ENCODE data around the gene PPP1R2C. TPM values are rescaled to one million over a fixed set of nuclear protein-coding genes. Genes with fewer than 3 reads are reported as not detected.

Gene PPP1R2C
- total RNA-seq, result not detected in 2 replicates

DNA sequence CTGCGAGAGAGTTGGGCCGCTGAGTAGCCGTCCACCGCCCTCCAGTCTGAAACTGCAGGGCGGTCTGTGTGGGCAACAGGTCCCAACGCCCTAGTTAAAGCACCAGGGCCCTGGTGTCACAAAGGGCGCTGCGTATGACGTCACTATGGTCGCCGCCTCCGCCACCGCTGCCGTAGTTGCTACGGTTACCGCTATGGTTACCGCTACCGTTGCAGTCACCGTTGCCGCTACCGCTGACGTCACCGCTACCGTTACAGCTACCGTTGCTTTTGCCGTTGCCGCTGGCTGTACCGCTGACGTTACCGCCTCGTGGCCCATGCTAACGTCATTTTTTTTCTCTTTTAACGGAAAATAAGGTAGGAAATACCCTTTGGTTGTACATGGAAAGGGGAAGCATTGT, at the start of gene PPP1R2C:
Gene PPP1R2C, minus strand, starts transcription at position 68 of the 400 bp plus-strand sequence. CDS start 84 bp downstream, outside the sequence.
- no peak for DNase-seq (ENCODE audit: low read depth, low spot score)

- DNase-seq (ENCODE audit: low read depth, low spot score), result no peak
Observed at GRCh38 chrX:42825201-42825600, 47.2 kb upstream of the PPP1R2C start.

DNA sequence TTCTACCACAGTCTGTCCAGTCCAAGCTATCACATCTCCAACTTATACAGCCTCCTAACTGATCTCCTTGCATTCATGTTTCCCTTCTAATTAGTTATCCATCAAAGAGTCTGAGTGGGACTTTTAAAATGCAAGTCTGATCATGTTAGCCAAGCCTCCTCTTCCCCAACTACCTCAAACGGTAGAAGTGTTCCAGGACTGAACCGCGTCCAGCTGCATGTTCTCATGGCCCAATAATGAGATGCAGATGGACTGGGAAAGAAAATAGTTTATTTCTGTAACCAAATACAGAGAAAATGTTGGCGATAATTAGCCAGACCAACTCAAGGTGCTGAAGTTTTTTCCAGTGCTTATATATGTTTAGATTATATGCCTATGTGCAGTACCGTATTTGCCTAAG, 46.6 kb upstream of the PPP1R2C start:
- DNase-seq (ENCODE audit: low read depth, low spot score), result no peak

DNA sequence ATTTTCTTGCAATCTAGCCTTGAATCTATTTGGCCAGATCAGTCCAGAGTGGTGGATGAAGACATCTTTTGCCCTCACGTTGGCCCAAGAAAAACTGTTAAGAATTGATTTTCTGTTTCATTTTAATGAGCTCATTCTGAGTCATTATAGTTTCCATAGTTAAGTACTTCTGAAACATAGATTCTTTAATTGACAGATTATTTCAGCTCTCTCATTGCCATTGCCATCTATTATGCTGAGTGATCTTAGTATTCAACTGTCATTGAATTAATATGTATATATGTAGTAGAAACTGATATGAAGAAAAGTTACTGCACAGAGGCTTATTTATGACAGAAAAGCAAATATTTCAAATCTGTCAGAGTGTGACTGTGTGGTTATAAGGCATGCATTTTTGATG, 45.5 kb upstream of the PPP1R2C start:
- no peak for DNase-seq (ENCODE audit: low read depth, low spot score)

- DNase-seq (ENCODE audit: low read depth, low spot score), result no peak
Observed at GRCh38 chrX:42821803-42822443, 44.0 kb upstream of the PPP1R2C start.

DNA sequence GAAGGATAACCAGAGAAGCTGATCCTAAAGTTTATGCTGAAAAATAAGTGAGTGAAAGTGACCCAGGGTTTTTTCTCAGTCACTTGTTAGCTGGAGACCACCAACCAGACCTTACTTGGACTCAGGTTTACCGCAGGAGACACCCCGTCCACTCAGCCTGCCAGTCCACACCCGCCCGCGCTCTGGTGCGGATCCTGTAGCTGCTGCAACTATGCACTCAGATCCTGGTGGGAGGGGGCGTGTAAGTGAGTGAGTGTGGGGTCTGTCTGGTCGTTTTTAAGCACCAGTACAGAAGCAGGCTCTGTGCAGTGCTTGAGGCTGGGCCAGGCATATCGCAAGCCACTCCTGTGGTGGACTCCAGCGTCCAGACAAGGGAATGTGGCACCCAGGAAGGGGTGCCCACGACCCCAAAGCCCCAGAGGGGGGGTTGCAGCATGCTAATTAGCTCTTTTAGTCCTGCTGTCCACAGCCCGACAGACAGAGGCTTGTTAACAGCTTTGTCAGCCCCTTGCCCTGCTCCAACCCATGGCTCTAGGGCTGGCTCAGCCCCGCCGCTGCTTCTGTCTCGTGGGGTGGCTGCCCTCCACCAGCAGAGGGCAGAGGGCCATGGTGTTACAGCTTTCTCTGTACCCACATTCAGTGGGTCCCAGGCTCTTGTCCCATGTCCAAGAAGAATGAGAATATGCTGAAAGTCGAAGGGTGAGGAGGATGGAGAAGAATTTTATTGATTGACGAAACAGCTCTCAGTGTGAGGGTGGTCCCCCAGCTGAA, 40.4 kb upstream of the PPP1R2C start:
- DNase-seq (ENCODE audit: low read depth, low spot score), result no peak

DNA sequence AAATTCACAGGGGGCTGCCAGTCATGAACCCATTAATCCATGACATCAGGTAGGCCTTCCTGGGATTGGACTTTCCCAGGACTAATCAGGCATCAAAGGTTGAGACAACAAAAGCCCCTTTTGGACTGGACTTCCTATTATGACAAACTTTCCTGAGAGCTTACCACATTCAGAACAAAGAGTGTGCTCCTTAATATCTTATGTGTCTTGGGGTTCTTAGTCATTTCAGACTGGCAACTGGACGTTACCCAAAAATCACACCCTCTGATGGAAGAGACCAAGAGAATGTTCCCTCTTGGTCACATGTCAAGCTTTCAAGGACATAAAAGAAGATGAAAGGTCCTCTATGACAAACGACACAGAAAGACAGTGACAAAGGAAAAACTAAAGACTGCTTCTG, 31.6 kb upstream of the PPP1R2C start:
- no peak for DNase-seq (ENCODE audit: low read depth, low spot score)

DNA sequence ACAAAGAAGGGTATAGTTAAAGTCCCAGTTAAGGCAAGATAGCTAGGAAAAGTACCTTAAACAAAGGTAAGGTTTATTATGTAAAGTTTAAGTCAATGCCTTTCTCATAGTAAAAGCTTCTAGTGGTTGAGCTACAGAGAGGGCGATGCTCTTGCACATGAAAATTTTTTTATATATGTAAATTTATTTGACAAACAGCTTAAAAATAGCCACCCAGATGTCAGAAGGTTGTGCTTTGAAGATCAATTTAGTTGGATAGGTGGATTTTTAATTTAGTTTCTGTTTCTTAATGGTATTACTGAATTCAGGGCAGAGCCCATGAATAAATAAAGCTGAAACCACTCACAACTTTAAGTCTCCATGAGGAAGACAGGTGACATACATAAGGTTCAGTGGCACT, 29.4 kb upstream of the PPP1R2C start:
- DNase-seq (ENCODE audit: low read depth, low spot score), result no peak

GRCh38 chrX:42804524-42804923, 26.6 kb upstream of the PPP1R2C start:
- no peak for DNase-seq (ENCODE audit: low read depth, low spot score)

GRCh38 chrX:42803320-42803719, 25.4 kb upstream of the PPP1R2C start:
- no peak for DNase-seq (ENCODE audit: low read depth, low spot score)

GRCh38 chrX:42797651-42798269, 19.8 kb upstream of the PPP1R2C start:
- no peak for DNase-seq (ENCODE audit: low read depth, low spot score)

GRCh38 chrX:42783451-42783850, 5.5 kb upstream of the PPP1R2C start:
- DNase-seq (ENCODE audit: low read depth, low spot score), result no peak

- DNase-seq (ENCODE audit: low read depth, low spot score), result peak; percentile 51
Observed at GRCh38 chrX:42776195-42776594, 1.8 kb downstream of the PPP1R2C start.

DNA sequence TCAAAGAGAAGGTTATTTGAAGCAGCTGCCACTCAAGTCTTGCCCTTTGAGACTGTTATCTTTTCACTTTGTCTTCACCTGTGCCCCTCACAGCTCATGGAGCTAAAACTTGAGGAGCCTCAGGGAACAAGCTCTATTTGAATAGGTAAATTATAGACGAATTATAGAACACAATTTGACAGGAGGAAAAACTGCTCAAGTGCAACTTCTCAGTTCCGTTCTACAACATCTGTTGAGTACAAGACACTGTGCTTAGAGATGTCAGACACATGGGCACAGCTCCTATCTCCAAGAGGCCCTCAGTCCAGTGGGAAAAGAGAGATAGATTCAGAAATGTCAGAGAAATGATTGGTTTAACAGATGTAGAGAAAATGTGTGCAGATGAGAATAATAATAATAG, 5.1 kb downstream of the PPP1R2C start:
- no peak for DNase-seq (ENCODE audit: low read depth, low spot score)

DNA sequence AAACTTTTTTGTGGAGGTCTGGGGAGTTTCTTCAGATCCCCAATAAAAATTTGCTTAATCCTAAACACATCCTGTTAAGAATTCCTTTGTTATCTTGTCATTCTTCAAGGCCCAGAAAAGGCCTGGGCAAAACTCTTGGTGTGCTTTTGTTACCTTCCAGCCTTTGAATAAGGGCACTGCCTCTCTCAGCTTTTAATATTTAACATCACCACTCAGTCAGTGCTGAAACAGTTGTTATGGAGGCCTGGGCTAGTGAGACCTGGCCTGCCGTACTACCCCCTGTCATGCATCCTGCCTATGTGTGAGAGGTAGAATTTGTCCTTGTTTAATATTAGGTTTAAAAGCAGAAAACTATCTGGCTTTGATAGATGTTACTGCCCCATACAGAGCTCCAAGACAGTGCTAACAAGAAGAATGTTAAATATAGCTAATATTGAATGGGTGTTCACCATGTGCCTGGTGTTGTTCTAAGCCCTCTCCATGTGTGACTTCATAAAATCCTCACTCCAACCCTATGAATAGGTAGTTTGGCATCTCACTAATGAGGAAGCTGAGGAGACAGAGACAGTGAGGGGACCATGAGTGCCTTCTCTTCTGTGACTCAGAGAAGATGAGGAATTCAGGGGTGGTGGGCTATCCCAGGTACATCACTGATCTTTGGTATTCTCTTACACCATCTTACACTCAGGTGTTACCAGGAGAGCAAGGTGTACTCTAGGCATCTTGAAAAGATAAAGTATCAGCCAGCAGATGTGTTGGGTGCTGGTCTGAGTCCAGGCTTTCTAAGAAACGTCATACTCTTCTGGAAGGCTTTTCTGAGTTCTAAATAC, 6.2 kb downstream of the PPP1R2C start:
- no peak for DNase-seq (ENCODE audit: low read depth, low spot score)

DNA sequence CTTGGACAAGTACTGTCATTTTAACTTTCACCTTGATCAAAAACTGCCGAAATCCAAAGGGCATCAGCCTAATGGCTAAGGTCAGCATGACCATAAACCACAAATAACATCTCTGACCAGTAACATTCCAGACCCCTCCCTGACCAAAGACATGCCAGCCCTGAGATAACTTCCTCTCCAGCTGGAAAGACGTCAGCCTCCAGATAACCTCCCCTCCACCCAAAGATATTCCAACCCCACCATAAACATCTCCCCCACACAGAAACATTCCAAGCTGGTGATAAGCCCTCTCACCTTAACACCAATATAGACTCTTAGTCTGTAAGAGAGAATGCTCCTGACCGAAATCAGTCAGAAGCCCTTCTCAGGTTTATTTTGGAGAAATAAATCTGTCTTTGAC, 7.4 kb downstream of the PPP1R2C start:
- no peak for DNase-seq (ENCODE audit: low read depth, low spot score)

DNA sequence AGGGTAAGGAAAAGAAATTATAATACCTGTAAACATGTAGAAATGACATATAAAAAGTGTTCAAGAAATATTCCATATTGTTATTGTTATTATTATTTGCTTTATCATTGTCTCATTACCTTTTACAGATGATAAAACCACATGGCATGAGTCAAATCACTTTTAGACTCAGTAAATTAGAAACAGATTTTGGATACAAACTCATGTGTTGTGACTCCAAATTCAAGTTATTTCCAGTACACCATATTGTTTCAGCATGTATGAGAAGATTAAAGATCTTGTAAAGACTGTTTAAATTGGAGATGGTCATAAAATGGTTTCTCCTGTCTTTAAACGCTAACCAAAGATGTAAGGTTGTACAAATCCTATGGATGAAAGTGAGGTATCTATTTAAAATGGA, 18.1 kb downstream of the PPP1R2C start:
- DNase-seq (ENCODE audit: low read depth, low spot score), result no peak

GRCh38 chrX:42755815-42756214, 22.1 kb downstream of the PPP1R2C start:
- peak; percentile 13 for DNase-seq (ENCODE audit: low read depth, low spot score)

GRCh38 chrX:42754603-42755002, 23.4 kb downstream of the PPP1R2C start:
- no peak for DNase-seq (ENCODE audit: low read depth, low spot score)

GRCh38 chrX:42754115-42754514, 23.8 kb downstream of the PPP1R2C start:
- no peak for DNase-seq (ENCODE audit: low read depth, low spot score)

GRCh38 chrX:42752730-42753129, 25.2 kb downstream of the PPP1R2C start:
- DNase-seq (ENCODE audit: low read depth, low spot score), result peak; percentile 71

DNA sequence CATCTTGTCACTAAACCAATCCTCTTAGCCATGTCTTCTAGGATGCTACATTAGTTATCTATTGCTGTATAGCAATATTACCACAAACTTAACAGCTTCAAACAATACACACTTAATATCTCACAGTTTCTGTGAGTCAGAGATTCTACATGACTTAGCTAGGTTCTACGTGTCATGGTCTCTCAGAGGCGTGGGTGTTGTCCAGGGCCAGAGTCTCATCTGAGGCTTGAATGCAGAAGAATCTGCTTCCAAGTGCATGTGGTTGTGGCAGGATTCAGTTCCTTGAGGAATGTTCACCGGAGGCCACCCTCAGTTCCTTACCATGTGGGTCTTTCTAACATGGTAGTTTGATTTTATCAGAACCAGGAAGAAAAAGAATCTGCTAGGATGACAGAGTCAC, 26.4 kb downstream of the PPP1R2C start:
- DNase-seq (ENCODE audit: low read depth, low spot score), result no peak

Data from pulmonary artery endothelial cell (primary cell).